ENCODE data around the gene ZNF346. TPM values are rescaled to one million over a fixed set of nuclear protein-coding genes. Genes with fewer than 3 reads are reported as not detected.

Gene ZNF346
- total and polyA plus RNA-seq, 2 of the 13 experiments (the other 11 are each of a cell fraction or from before 2014, with no cell fraction given): 8.6 to 19.4 TPM

DNA sequence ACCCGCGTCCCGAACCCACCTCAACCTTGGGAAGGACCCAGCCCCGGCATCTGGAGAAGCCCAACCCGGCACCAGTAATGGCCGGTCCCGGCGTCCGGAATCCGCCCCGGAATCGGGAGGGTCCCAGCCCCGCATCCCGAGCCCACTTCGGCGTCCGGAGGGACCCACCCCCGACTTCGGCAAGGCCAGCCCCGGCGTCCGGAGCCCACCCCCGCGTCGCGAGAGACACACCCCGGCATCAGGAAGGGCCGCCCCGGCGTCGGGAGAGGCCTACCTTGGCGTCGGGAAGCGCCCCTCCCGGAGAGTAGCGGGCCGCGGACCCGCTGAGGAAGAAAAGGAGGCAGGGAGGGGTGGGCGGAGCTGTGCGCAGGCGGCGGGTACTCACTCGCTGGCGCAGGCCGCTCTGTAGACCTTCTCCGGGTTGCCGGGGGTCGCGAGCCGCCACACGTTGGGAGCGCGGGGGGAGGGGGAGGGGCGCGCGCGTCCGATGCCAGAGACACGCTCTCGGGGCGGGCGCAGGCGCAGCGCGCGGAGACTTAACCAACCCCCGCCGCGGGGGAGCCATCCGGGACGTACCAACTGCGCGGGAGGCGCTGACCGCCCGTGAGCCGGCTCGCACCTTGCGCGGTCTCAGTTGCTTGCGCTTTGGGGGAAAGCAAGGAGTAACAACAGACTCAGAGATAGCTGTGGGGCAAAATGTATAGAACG, 16.1 kb upstream of the ZNF346 start, which contains the start of gene UIMC1 (continued):
- TF ChIP-seq, protein P1, sequence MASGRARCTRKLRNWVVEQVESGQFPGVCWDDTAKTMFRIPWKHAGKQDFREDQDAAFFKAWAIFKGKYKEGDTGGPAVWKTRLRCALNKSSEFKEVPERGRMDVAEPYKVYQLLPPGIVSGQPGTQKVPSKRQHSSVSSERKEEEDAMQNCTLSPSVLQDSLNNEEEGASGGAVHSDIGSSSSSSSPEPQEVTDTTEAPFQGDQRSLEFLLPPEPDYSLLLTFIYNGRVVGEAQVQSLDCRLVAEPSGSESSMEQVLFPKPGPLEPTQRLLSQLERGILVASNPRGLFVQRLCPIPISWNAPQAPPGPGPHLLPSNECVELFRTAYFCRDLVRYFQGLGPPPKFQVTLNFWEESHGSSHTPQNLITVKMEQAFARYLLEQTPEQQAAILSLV (CRISPR knock-in tag; IDR thresholded peaks at IDR 0.05; ENCODE audit: borderline replicate concordance): peak; percentile 70; the same call in 1 of the 2 replicates
- TF ChIP-seq, protein P2, sequence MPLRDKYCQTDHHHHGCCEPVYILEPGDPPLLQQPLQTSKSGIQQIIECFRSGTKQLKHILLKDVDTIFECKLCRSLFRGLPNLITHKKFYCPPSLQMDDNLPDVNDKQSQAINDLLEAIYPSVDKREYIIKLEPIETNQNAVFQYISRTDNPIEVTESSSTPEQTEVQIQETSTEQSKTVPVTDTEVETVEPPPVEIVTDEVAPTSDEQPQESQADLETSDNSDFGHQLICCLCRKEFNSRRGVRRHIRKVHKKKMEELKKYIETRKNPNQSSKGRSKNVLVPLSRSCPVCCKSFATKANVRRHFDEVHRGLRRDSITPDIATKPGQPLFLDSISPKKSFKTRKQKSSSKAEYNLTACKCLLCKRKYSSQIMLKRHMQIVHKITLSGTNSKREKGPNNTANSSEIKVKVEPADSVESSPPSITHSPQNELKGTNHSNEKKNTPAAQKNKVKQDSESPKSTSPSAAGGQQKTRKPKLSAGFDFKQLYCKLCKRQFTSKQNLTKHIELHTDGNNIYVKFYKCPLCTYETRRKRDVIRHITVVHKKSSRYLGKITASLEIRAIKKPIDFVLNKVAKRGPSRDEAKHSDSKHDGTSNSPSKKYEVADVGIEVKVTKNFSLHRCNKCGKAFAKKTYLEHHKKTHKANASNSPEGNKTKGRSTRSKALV (CRISPR knock-in tag; IDR thresholded peaks at IDR 0.05): no peak; the same call in 1 of the 2 replicates
- no peak for TF ChIP-seq CAMTA2 (CRISPR knock-in tag; IDR thresholded peaks at IDR 0.05; ENCODE audit: borderline replicate concordance)
- TF ChIP-seq, protein P3, sequence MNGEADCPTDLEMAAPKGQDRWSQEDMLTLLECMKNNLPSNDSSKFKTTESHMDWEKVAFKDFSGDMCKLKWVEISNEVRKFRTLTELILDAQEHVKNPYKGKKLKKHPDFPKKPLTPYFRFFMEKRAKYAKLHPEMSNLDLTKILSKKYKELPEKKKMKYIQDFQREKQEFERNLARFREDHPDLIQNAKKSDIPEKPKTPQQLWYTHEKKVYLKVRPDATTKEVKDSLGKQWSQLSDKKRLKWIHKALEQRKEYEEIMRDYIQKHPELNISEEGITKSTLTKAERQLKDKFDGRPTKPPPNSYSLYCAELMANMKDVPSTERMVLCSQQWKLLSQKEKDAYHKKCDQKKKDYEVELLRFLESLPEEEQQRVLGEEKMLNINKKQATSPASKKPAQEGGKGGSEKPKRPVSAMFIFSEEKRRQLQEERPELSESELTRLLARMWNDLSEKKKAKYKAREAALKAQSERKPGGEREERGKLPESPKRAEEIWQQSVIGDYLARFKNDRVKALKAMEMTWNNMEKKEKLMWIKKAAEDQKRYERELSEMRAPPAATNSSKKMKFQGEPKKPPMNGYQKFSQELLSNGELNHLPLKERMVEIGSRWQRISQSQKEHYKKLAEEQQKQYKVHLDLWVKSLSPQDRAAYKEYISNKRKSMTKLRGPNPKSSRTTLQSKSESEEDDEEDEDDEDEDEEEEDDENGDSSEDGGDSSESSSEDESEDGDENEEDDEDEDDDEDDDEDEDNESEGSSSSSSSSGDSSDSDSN (CRISPR knock-in tag; IDR thresholded peaks at IDR 0.05): peak; percentile 92
- TF ChIP-seq, protein P4, sequence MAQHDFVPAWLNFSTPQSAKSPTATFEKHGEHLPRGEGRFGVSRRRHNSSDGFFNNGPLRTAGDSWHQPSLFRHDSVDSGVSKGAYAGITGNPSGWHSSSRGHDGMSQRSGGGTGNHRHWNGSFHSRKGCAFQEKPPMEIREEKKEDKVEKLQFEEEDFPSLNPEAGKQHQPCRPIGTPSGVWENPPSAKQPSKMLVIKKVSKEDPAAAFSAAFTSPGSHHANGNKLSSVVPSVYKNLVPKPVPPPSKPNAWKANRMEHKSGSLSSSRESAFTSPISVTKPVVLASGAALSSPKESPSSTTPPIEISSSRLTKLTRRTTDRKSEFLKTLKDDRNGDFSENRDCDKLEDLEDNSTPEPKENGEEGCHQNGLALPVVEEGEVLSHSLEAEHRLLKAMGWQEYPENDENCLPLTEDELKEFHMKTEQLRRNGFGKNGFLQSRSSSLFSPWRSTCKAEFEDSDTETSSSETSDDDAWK (CRISPR knock-in tag; IDR thresholded peaks at IDR 0.05): no peak
- TF ChIP-seq NR3C1 (CRISPR knock-in tag; IDR thresholded peaks at IDR 0.05): no peak
- TF ChIP-seq, protein P5, sequence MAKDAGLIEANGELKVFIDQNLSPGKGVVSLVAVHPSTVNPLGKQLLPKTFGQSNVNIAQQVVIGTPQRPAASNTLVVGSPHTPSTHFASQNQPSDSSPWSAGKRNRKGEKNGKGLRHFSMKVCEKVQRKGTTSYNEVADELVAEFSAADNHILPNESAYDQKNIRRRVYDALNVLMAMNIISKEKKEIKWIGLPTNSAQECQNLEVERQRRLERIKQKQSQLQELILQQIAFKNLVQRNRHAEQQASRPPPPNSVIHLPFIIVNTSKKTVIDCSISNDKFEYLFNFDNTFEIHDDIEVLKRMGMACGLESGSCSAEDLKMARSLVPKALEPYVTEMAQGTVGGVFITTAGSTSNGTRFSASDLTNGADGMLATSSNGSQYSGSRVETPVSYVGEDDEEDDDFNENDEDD (CRISPR knock-in tag; IDR thresholded peaks at IDR 0.05; ENCODE audit: borderline replicate concordance): peak; percentile 27; the same call in 1 of the 2 replicates
- no peak; the same call in 1 of the 2 replicates for TF ChIP-seq NR1H2 (CRISPR knock-in tag; IDR thresholded peaks at IDR 0.05; ENCODE audit: borderline replicate concordance, low read depth)
- TF ChIP-seq RAD51 (IDR thresholded peaks at IDR 0.05; ENCODE audit: borderline replicate concordance): no peak
- TF ChIP-seq ZNF33B (CRISPR knock-in tag; IDR thresholded peaks at IDR 0.05): no peak
- peak; percentile 60 for TF ChIP-seq SP5 (CRISPR knock-in tag; IDR thresholded peaks at IDR 0.05; ENCODE audit: borderline replicate concordance, low read depth)
- no peak for TF ChIP-seq EP300 (IDR thresholded peaks at IDR 0.05; ENCODE audit: low read depth in 2 of 2, low read length in 2 of 2)
- no peak for TF ChIP-seq EP300 (CRISPR knock-in tag; IDR thresholded peaks at IDR 0.05; ENCODE audit: borderline replicate concordance)
- TF ChIP-seq GTF2F1 (IDR thresholded peaks at IDR 0.05; ENCODE audit: low read length): no peak
- TF ChIP-seq, protein P6, sequence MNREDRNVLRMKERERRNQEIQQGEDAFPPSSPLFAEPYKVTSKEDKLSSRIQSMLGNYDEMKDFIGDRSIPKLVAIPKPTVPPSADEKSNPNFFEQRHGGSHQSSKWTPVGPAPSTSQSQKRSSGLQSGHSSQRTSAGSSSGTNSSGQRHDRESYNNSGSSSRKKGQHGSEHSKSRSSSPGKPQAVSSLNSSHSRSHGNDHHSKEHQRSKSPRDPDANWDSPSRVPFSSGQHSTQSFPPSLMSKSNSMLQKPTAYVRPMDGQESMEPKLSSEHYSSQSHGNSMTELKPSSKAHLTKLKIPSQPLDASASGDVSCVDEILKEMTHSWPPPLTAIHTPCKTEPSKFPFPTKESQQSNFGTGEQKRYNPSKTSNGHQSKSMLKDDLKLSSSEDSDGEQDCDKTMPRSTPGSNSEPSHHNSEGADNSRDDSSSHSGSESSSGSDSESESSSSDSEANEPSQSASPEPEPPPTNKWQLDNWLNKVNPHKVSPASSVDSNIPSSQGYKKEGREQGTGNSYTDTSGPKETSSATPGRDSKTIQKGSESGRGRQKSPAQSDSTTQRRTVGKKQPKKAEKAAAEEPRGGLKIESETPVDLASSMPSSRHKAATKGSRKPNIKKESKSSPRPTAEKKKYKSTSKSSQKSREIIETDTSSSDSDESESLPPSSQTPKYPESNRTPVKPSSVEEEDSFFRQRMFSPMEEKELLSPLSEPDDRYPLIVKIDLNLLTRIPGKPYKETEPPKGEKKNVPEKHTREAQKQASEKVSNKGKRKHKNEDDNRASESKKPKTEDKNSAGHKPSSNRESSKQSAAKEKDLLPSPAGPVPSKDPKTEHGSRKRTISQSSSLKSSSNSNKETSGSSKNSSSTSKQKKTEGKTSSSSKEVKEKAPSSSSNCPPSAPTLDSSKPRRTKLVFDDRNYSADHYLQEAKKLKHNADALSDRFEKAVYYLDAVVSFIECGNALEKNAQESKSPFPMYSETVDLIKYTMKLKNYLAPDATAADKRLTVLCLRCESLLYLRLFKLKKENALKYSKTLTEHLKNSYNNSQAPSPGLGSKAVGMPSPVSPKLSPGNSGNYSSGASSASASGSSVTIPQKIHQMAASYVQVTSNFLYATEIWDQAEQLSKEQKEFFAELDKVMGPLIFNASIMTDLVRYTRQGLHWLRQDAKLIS (CRISPR knock-in tag; IDR thresholded peaks at IDR 0.05): no peak
